SIG-M5 (cell line): ENCODE data around the gene RNF112.

Experiments
- DNase-seq: peaks from one replicate; lab custom pipeline; 2025; lab: John Stamatoyannopoulos, UW

RNF112 gene

DNA sequence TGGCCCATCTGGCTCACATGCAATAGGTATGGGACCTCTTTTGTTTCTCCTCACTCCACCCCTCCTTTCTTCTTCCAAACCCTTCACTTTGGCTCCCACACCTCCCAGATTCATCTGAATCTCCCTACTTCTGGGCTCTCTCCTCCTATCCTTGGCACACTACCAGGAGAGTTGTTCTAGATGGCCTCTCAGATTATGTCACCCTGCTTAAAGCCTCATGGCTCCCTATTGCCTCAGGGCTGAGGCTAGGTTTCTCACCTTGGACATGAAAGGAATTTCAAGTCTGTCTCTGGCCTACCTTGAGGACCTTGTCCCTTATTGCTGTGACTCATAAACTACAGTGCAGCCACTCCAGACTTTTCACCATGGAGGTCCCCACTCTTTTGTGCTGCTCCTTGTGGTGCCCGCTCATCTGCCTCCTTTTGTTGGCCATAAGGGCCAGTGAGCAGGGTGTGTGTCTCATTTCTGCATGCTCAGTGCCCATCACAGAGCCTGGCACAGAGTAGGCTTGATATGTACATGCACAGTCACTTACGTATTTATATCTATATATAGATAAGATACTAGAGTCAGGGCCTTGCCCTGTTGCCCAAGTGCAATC is 23.0 kb upstream of the RNF112 start:
- no peak for DNase-seq

DNA sequence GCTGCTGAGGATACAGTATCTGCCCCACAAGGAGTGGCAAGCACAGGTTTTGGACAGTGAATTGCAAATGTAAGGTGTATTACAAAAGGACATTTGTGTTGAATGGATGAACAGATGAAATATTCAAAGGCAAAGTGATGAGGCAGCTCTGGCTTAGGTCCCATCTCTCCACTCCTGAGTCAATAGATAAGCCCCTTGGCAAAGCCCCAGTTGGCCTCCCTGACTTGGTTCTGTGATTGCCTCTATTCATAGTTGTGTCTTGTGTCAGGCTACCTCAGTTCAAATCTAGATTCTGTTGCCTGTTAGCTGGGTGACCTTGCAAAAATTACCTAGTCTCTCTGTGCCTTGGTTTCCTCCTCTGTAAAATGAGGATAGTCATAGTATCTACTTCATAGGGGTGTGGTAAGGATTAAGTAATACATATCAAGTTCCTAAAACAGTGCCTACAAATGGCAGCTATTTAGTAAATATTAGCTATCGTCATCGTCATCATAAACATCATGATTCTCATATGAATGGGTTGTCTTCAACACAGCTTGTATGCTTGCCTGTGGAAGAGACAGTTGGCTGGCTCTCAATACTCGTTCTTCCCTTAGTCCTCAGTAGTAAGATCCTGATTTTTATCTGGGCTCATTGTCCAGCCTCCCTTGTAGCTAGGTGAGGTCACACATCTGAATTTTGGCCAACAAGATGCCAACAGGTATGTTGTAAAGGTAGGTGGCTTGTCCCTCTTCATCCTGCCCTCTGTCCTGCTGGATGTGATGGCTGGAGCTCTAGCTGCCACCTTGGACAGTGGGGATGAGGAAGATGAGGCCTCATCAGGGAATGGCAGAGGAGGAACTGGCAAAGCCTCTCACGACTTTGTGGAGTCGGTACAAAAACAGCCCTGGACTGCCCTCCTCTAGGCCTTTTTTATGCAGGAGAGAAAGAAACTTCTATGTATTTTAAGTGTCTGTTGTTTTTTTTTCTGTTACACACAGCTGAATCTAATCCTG is 21.9 kb upstream of the RNF112 start:
- no peak for DNase-seq

DNA sequence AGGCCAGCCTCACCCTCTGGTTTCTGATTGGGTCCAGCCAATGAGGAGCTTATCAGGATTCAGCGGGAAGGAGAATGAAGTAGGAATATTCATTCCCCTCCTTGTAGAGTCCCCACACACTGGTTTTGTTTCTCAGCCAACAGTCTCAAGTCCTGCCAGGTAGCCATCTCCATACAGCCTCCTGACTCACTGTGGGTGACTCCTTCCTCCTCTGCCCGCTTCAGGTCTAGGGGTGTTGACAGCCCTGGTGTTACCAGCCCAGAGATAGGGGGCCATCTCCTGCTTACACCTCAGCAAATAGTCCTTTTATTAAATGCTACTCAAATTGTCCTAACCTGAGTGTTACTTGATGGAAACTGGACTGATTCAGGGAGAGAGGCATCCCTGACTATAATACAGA is 20.1 kb upstream of the RNF112 start:
- DNase-seq: no peak

DNA sequence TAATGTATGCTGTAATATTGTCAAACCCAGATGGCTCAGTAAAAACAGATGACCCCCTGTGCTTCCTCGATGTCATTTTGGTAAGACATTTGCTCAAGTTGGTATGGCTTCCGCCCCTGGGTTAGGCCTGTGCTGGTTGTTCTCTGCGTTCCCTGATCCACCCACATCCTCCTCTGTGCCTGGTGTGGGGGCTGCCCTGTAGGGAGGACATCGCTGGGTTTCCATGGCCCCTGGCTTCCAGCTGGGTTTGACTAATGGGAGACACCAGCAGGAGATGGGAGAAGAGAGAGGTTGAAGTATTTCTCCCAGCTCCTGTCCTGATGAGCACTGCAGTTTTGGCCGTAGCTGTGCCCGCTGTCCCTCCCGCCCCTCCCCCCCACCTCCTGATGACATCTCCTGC is 19.6 kb upstream of the RNF112 start:
- DNase-seq: no peak

DNA sequence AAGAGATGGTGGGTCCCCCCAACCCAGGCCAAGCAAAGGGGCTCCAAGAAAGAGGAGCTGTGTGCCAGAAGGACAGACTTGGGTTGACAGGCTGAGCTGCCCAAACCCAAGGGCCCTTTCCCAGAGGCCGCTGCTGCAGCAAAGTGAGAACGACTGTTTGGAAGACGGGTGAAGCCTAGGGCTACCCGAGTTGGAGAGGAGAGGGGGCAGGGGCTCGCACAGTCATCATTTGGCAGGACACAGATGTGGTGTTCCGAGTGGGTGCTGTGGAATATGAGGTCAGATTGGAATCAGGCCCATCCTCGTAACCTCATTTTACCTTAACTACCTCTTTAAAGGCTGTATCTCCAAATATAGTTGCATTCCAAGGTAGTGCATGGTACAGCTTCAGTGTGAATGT is 18.7 kb upstream of the RNF112 start:
- DNase-seq: no peak

DNA sequence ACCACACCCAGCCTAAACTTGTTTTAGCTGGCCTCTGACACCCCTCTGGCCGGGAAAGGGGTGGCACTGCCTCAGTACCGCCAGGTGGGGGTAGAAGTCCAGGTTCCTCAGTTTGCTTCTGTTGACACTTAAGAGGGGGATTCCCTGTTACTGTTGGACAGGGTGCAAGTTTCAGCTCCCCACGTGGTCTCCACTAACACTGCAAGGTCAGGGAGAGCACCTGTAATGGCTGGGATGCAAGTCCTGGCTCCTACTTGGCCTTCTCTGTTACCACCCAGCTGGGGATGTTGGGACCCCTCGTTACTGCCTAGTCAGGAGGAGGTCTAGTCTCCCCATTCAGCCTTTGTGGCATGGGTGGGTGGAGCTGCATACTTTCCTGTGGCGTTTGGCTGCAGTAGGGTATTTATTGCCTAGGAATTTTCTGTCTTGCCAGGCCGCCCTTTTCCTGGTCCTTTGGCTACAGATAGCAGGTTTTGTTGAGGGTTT is 13.4 kb upstream of the RNF112 start:
- DNase-seq: no peak

DNA sequence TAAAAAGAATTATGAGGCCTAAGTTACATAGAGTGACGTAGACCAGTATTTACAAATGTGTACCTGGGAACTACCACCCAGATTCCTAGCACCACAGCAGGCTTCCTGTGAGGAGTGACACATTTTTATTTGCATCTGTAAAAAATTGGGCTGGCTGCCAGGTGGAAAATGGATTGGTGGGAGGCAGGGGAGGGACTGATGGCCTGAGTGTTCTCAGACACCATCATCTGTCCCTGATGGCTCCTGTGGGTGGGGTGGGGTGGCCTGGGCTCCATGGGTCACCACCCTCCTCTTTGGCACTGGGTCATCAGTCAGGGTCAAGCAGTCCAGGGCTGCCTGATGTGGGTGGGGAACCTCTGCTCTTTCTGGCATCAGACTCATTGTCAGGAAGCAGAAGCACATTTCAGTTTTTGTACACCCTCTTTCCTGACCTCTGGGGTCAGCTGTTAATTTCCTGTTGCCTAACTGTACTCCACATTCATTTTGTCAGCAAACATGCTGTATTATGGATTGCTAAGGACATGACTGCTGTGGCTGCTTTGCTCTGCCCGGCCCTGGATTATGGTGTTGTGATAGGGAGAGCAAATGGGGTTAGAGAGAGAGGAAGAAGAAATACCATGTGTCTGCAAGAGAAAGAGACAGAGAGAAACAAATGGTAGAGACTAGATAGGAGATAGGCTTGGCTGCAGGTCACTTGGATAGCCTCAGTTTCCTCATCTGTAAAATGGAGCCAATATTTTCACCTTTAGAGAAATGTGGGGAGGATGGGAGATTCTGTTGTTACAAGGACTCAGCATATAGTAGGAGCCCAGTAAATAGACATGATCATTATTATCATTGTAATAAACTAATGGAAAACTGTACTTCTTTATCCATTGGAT is 12.5 kb upstream of the RNF112 start:
- no peak for DNase-seq

DNA sequence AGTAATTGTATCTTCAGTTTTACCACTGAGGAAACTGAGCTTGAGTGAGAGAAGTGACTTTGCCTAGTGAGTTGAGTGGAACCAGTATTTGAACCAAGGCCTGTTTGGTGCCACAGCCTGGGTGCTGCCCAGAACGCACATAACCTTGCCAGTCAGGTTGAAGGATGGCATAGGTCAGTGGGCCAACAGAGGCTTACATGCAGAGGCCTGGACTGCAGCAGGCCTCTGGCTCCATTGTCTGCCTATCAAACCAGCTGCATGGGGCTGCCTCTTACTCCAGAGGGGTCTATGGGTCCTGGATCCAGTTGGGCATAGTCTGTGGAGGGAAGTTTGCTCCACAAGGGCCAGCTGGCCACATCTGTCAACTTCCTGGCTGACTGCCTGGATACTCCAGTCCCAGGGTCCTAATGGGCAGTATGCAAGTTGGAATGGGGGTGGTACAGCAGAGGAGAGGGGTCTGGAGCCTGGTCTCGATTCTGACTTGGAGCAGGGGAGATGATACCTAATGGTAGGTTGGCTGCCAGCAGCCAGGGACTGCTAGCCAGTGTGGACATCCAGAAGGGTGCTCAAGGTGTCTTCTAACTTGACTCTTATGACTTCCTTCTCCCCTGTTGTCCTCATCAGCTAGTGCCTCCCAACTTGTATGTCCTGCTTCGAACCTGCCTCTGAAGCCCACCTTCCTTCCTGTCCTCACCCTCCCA is 11.1 kb upstream of the RNF112 start:
- DNase-seq: no peak

DNA sequence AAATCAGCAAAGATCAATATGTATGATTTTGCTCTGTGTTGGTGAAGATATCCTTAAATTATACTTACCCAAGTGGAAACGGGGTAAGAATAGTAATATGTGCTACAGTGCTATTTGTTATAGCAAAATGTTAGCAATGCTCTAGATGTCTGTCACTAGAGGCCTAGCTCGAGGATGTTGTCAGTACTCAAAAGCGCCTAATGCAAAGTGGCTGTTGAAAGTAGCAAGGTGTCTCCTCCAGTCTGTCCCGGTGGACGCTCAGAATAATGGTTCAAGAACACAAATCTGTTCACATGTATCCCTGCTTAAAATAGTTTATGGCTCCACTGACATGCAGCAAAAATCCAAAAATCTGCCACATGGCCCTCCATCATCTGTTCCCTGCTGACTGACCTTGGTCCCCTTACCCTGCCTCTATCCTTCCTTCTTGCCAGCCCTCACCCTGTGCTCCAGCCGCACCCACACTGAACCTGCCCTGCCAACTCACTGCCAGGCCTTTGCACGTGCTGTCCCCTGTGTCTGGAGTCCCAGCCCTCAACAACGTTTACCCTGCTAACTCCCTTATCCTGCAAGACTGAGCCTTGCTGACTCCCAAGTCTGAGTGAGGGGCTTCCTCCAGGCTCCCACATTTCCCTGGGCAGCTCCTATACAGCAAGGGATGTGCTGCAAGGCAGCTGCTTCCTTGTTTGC is 9.6 kb upstream of the RNF112 start:
- no peak for DNase-seq

DNA sequence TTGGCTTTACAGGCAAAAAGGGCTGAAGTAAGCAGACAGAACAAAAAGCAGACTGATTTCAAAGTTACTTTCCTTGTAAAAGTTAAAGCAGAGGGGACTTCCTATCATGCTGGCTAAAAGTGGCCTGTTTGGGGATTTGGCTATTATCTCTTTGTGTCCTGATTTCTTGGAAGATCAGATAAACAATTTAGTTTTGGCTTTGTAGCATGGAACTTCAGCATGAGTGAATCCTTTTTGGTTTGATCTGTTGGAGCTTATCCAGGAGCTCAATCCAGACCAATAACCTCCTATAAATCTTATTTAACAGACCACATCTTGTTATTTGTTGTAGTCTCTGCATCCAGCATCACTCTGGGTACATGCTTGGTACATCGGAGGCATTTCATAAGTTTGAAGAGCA is 8.9 kb upstream of the RNF112 start:
- DNase-seq: no peak

DNA sequence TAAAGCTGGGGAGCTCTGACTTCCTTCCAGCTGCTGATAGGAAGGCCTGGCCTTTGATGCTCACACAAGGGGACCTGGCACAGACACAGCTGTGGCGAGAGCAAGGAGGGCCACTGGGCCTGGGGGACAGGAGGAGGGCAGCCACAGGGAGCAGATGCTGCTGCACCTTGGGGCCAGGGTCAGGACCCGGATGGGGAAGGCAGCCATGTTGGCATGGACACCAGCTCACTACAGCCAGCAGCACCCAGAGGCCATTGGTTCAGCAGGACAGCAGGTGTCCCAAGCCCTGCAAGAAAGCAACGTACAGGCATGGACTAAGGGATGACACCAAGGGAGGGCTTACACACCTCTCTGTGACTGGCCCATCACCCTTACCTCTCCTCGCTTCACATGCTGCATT is 8.0 kb upstream of the RNF112 start:
- DNase-seq: no peak

DNA sequence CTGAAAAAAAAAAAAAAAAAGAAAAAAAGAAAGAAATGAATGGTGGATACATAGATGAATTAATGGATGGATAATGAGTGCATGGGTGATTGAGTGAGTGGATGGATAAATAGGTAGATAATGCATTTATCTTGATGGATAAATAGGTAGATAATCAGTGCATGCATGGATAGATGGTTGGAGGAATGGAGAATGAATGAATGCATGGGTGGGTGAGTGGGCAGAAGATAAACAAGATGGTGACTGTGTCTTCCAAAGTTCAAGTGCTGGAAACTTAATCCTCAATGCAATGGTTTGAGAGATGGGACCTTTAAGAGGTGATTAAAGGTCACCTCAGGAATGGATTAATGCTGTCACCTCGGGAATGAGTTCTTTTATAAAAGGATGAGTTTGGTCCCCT is 6.8 kb upstream of the RNF112 start:
- no peak for DNase-seq

DNA sequence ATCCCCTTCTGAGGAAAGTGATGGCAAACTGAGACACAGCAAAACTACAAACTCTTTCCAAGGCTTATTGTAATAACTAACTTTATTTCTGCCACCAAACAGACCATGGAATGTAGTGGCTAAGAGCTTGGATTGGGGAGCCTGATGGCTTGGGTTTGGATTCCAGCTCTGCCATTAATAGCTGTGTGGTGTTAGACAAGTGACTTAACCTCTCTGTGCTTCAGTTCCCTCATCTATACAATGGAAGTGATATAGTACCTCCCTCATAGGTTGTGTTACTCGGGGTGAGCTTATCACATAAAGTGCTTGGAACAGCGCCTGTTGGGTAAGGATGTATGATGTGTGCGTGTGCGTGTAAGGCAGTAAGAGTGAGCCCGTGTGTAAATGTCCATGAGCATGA is 5.9 kb upstream of the RNF112 start:
- DNase-seq: no peak

DNA sequence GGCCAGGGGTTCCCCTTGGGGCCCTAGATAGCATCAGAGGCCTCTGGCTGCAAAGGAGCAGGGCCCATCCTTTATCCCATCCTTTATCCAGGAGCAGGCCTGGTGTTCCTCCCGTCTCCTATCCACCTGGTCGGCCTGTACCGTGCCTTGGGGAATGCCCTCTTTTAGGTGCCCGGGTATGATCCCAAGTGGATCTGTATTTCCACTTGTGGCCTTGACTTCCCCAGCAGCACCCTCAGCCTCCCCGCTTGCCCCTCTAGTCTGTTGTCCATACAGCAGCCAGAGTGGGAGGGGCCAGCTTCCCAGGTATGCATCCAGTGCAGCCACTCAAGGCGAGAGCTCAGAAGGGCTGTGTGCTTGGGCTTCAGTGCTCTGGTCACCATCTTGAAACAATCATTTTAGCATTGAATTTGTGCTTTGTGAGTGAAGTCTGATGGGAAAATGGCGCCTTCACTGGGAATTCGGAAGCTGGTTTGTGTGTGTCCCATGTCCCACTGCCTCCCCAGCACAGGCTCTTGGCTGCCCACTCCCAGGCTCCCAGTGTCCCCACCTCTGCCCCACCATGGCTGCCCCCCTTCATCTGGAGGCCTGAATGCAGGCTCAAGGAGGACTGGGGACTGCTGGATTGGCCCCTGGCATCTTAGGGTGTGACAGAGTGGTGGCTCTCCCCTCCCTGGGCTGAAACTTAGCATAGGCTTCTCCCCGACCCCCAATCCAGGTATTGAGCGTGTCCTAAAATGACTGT is 3.3 kb upstream of the RNF112 start:
- DNase-seq: no peak

DNA sequence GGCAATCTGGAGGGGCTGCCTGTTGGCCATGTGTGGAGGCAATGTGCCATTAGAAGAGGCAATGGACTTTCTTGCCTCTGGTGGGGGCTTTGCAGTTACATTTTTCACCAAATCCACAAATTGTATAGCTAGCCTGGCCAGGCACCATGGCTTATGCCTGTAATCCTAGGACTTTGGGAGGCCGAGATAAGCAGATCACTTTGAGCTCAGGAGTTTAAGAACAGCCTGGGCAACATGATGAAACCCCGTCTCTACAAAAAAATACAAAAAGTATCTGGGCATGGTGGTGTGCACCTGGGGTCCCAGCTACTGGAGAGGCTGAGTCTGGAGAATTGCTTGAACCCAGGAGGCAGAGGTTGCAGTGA is 2.7 kb upstream of the RNF112 start:
- DNase-seq: no peak

DNA sequence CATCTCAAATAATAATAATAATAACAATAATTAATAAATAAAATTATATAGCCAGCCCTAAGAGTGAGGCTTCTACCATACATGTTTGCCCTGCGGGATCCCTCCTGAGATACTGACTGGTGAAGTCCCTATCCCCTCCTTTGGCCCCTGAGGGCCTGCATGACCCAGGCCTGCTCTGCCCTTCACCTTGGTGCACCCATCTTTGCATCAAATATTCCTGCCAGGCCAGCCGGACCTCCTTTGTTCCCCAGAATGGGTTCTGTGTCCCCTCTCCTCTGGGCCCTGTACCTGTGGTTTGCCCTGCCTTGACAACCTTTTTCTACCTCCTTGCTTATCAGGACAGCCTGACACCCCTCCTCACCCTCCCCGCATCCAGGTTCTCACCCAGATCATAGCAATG is 2.0 kb upstream of the RNF112 start:
- no peak for DNase-seq

DNA sequence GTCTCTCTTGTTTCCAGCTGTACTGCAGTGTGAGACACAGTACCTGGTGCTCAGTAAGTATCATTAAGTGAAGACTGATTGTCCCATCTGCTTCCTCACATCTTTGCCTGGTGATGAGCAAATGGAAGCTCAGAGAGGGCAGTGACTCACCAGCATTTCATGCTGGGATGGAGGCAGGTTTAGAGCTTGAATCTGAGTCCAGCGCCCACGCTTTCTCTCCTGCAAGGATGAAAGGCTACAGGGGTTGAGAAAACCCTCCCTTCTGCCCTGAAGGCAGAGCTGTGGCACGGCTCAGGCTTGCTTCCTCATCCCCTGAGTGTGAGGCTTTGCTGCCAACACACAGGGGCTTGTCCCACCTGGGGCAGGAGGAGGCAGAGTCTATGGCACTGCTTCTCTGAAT is 1.5 kb upstream of the RNF112 start:
- no peak for DNase-seq

DNA sequence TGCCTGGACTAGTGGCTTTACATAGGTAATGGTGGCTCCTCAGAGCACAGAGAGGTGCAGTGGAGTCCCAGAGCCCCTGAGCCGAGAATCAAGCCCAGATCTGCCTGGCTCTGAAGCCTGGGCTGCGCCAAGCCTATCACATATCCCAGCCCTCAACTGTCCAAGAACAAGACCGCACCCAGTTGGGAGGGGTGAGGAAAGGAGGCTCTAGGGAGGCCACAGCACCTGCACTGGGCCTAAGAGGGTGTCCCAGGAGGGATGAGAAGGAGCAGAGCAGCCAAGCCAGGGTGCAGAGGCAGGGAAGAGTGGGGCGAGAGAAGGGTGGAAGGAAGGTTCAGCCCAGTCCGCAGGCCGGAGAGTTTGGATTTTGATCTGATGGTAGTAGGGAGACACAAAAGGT is 941 bp upstream of the RNF112 start:
- no peak for DNase-seq

DNA sequence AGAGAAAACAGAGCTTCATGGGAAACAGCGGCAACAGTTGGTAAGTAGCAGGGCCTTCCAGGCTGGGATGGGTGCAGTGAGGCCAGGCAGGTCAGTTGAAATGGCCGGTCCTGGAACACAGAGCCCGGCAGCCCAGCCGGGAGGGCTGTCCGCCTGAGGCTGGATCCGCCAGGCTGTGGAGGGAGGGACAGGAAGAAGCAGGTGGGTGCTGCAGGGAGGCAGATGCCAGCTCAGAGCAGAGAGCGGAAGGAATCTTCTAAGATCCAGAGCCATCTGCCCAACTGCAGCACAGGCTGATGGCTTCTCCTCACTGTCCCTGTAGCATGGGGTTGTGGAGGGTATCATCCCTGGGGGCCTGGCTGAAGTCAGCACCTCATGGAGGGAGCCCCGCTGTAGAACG is 599 bp downstream of the RNF112 start:
- DNase-seq: no peak

DNA sequence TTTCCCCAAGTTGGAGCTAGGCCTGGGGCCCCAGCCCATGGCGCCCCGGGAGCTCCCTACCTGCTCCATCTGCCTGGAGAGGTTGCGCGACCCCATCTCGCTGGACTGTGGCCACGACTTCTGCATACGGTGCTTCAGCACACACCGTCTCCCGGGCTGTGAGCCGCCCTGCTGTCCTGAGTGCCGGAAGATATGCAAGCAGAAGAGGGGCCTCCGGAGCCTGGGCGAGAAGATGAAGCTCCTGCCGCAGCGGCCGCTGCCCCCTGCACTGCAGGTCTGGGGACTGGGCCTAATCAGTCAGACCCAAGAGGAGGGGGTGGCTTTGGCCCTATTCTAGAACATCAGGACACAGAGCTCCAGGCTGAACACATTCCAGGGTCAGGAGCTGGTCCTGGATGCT is 1.5 kb downstream of the RNF112 start:
- DNase-seq: no peak

DNA sequence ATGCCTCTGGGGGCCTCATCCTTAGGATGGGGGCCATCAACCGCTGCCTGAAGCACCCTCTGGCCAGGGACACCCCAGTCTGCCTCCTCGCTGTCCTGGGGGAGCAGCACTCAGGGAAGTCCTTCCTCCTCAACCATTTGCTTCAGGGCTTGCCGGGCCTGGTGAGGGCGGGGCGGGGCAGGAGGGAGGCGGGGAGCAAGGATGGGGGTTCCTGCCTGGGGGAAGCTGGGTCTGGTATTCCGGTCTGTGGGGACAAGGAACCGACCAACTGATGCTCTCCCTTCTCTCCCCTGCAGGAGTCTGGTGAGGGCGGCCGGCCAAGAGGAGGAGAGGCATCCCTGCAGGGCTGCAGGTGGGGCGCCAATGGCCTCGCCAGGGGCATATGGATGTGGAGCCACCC is 2.0 kb downstream of the RNF112 start:
- no peak for DNase-seq
